HG03457 (cell line): ENCODE measurements around the gene MOB3C.

Experiments
- ATAC-seq: cut with Tn5 transposase; IDR thresholded peaks from one replicate; pipeline ENCODE4 v1.9.1; 2021; ENCODE audit warnings: moderate number of reproducible peaks; ENCODE audit not compliant: unreplicated experiment

MOB3C gene

GRCh38 chr1:46639547-46639946 is 22.9 kb upstream of the MOB3C start:
- no peak for ATAC-seq

GRCh38 chr1:46638921-46639320 is 22.3 kb upstream of the MOB3C start:
- ATAC-seq: no peak

- ATAC-seq: no peak
Observed at GRCh38 chr1:46637444-46638083, 21.0 kb upstream of the MOB3C start.

- ATAC-seq: no peak
Observed at GRCh38 chr1:46635205-46635604, 18.6 kb upstream of the MOB3C start.

- ATAC-seq: no peak
Observed at GRCh38 chr1:46630719-46631118, 14.1 kb upstream of the MOB3C start.

GRCh38 chr1:46623743-46624644 is 7.4 kb upstream of the MOB3C start:
- no peak for ATAC-seq

GRCh38 chr1:46622344-46622743 is 5.7 kb upstream of the MOB3C start:
- ATAC-seq: no peak

GRCh38 chr1:46621930-46622329 is 5.3 kb upstream of the MOB3C start:
- ATAC-seq: no peak

GRCh38 chr1:46619656-46620258 is 3.1 kb upstream of the MOB3C start:
- ATAC-seq: no peak

GRCh38 chr1:46618754-46619415 is 2.3 kb upstream of the MOB3C start:
- ATAC-seq: no peak

GRCh38 chr1:46617833-46618232 is 1.2 kb upstream of the MOB3C start:
- ATAC-seq: no peak

GRCh38 chr1:46617108-46617800 is 643 bp upstream of the MOB3C start:
- no peak for ATAC-seq

- ATAC-seq: no peak
Observed at GRCh38 chr1:46615735-46616134, 876 bp downstream of the MOB3C start.

GRCh38 chr1:46615088-46615487 is 1.5 kb downstream of the MOB3C start:
- ATAC-seq: no peak

GRCh38 chr1:46614604-46614984 is 2.0 kb downstream of the MOB3C start:
- ATAC-seq: no peak

- no peak for ATAC-seq
Observed at GRCh38 chr1:46613661-46614603, 2.7 kb downstream of the MOB3C start.

GRCh38 chr1:46612937-46613660 is 3.5 kb downstream of the MOB3C start:
- no peak for ATAC-seq

- ATAC-seq: no peak
Observed at GRCh38 chr1:46611691-46612221, 4.9 kb downstream of the MOB3C start.
